Breast epithelium (tissue), 4 donors: Measurements from ENCODE around the gene STEAP2. TPM values are rescaled to one million over a fixed set of nuclear protein-coding genes. Genes with fewer than 3 reads are reported as not detected.

Source experiments
- DNase-seq, 2 donors: peaks; one replicate each; pipeline ENCODE4 v3.0.0-alpha.2; 2019; ENCODE audit warnings: low spot score in 2 of 2
- H3K27ac ChIP-seq, 2 donors: fragments of 200-600 bp; sonication (generic) in 1 of 2; one replicate each; pipeline ENCODE4 v1.5.1; 2016 to 2019; ENCODE audit warnings: mild to moderate bottlenecking in 1 of 2
- H3K27me3 ChIP-seq, 2 donors: fragments of 200-600 bp; sonication (generic) in 1 of 2; one replicate each; pipeline versions ENCODE4 v1.5.1 to v1.6.0; 2017 to 2019; ENCODE audit warnings: control low read depth in 1 of 2, mild to moderate bottlenecking in 1 of 2
- H3K36me3 ChIP-seq: fragments of 200-600 bp; one replicate; pipeline ENCODE4 v1.5.1; 2019
- H3K4me1 ChIP-seq, 2 donors: fragments of 200-600 bp; sonication (generic); one replicate each; pipeline ENCODE4 v1.5.1; 2016 to 2019; ENCODE audit warnings: control low read depth in 1 of 2
- H3K4me3 ChIP-seq, 3 donors: fragments of 200-600 bp; sonication (generic); 1 replicate in 2 of 3; 2 replicates in 1 of 3; pipeline ENCODE4 v1.5.1; 2016 to 2019; ENCODE audit warnings: mild to moderate bottlenecking in 3 of 3, moderate library complexity in 2 of 3
- H3K9me3 ChIP-seq, 2 donors: fragments of 200-600 bp; sonication (generic) in 1 of 2; one replicate each; pipeline ENCODE4 v1.5.1; 2016 to 2019; ENCODE audit warnings: control low read depth in 1 of 2
- CTCF ChIP-seq, 3 donors: fragments of 450-650 bp; IDR thresholded peaks; one replicate each; pipeline ENCODE4 v1.5.1; 2016 to 2017; ENCODE audit warnings: antibody characterized with exemption in 3 of 3, mild to moderate bottlenecking in 3 of 3, moderate library complexity in 3 of 3
- POLR2A ChIP-seq: fragments of 450-650 bp; IDR thresholded peaks from one replicate; pipeline ENCODE4 v1.6.1; 2016; ENCODE audit warnings: antibody characterized with exemption, mild to moderate bottlenecking, moderate library complexity
- POLR2AphosphoS5 ChIP-seq, 3 donors: sonication (generic); formaldehyde crosslinking; IDR thresholded peaks; one replicate each; pipeline ENCODE4 v1.6.1; 2017; ENCODE audit warnings: antibody characterized with exemption in 3 of 3
- intact Hi-C: fragments of 100-400 bp; cut with DNase I; formaldehyde crosslinking; loops from one replicate; pipeline ENCODE4 v1.15.1; 2023; ENCODE audit warnings: low total_unique reads
- total RNA-seq, 3 donors: library from RNA; depleted of rRNA; stranded (reverse); fragments of >200 nt; gene quantifications; one replicate each; pipeline ENCODE4 v1.1.0, GENCODE V29; 2016

Gene STEAP2
- total RNA-seq, 3 donors from 2014 or later, result 14.4 to 81.9 (median 22.1) TPM

- Histone ChIP-seq H3K27ac (no peak overlapping the region), H3K4me1 (no peaks in the 10 kb centered on the region), H3K4me3 (no peak overlapping the region), H3K27me3 (no peaks in the 10 kb centered on the region), H3K36me3 (no peaks in the 10 kb centered on the region), H3K9me3 (no peaks in the 10 kb centered on the region)
- DNase-seq, result no peak
- intact Hi-C loops, result no loop called here
- TF ChIP-seq CTCF (IDR thresholded peaks at IDR 0.05) (peak; percentile 14 to 64 (median 61)), POLR2AphosphoS5 (IDR thresholded peaks at IDR 0.05) (no peak), POLR2A (no peak)
Measured at GRCh38 chr7:90262438-90262837, 50.9 kb downstream of the STEAP2 start.

GRCh38 chr7:90266808-90267207, 55.3 kb downstream of the STEAP2 start:
- no peak for DNase-seq
- Histone ChIP-seq H3K4me1 (no peaks in the 10 kb centered on the region), H3K27me3 (no peaks in the 10 kb centered on the region), H3K4me3 (no peak overlapping the region), H3K9me3 (no peaks in the 10 kb centered on the region), H3K27ac (peak overlapping the region; percentile 27 to 56), H3K36me3 (no peaks in the 10 kb centered on the region)
- TF ChIP-seq POLR2AphosphoS5 (IDR thresholded peaks at IDR 0.05), result no peak
- TF ChIP-seq CTCF (IDR thresholded peaks at IDR 0.05), result no peak
- no peak for TF ChIP-seq POLR2A
- intact Hi-C loops, result no loop called here

GRCh38 chr7:90267263-90267858, 55.8 kb downstream of the STEAP2 start:
- H3K4me3 ChIP-seq, result no peak overlapping the region
- H3K9me3 ChIP-seq, result no peaks in the 10 kb centered on the region
- H3K27me3 ChIP-seq, result no peaks in the 10 kb centered on the region
- peak overlapping the region in 1 of 2 donors; percentile 56 for H3K27ac ChIP-seq
- H3K4me1 ChIP-seq, result no peaks in the 10 kb centered on the region
- TF ChIP-seq CTCF (IDR thresholded peaks at IDR 0.05) (no peak), POLR2A (no peak), POLR2AphosphoS5 (IDR thresholded peaks at IDR 0.05) (no peak)
- intact Hi-C loops, result no loop called here
- DNase-seq, result no peak
- H3K36me3 ChIP-seq, result no peaks in the 10 kb centered on the region

- no peak overlapping the region for H3K27ac ChIP-seq
- TF ChIP-seq POLR2A (no peak), CTCF (IDR thresholded peaks at IDR 0.05) (no peak), POLR2AphosphoS5 (IDR thresholded peaks at IDR 0.05) (no peak)
- intact Hi-C loops, result no loop called here
Measured at GRCh38 chr7:90269163-90269562, 57.6 kb downstream of the STEAP2 start.

GRCh38 chr7:90270431-90271178, 59.1 kb downstream of the STEAP2 start:
- no peaks in the 10 kb centered on the region for H3K36me3 ChIP-seq
- H3K27ac ChIP-seq, result peak overlapping the region in 1 of 2 donors; percentile 53
- intact Hi-C loops, result no loop called here
- no peaks in the 10 kb centered on the region for H3K4me1 ChIP-seq
- H3K9me3 ChIP-seq, result no peaks in the 10 kb centered on the region
- no peak for DNase-seq
- H3K27me3 ChIP-seq, result no peaks in the 10 kb centered on the region
- TF ChIP-seq POLR2A, result no peak
- no peak for TF ChIP-seq POLR2AphosphoS5 (IDR thresholded peaks at IDR 0.05)
- TF ChIP-seq CTCF (IDR thresholded peaks at IDR 0.05), result no peak
- no peak overlapping the region for H3K4me3 ChIP-seq

More at GRCh38 chr7:90269163-90269562, 57.6 kb downstream of the STEAP2 start:
- DNase-seq, result no peak
- no peaks in the 10 kb centered on the region for H3K4me1 ChIP-seq
- no peaks in the 10 kb centered on the region for H3K9me3 ChIP-seq
- H3K4me3 ChIP-seq, result no peak overlapping the region
- H3K36me3 ChIP-seq, result no peaks in the 10 kb centered on the region
- no peaks in the 10 kb centered on the region for H3K27me3 ChIP-seq
